Stomach (tissue), 9 donors: ENCODE results near the gene FCGR2B. TPM values are rescaled to one million over a fixed set of nuclear protein-coding genes. Genes with fewer than 3 reads are reported as not detected.
A peak's percentile ranks its signal among the peaks of the same experiment; 100 is the strongest.
"Not testable (repeated sequence)": the region's sequence is repeated elsewhere in the genome, so short reads cannot be mapped to it uniquely, and the experiment has no call there.

Experiments used
- DNase-seq, 2 donors: peaks; one replicate each; pipeline versions ENCODE4 v3.0.0 to v3.0.0-alpha.2; 2013 to 2019
- H3K27ac ChIP-seq, 5 donors: fragments of 200-600 bp in 4 of 5; sonication (generic) in 4 of 5; one replicate each; pipeline ENCODE4 v1.5.1; 2013 to 2019; ENCODE audit warnings: mild to moderate bottlenecking in 1 of 5, moderate library complexity in 1 of 5
- H3K27me3 ChIP-seq, 3 donors: fragments of 200-600 bp; sonication (generic); one replicate each; pipeline ENCODE4 v1.5.1; 2017 to 2019; ENCODE audit warnings: mixed run types in 1 of 3
- H3K36me3 ChIP-seq, 4 donors: fragments of 200-600 bp; sonication (generic); 1 replicate in 3 of 4; 2 replicates in 1 of 4; pipeline ENCODE4 v1.5.1; 2016 to 2019
- H3K4me1 ChIP-seq, 4 donors: fragments of 200-600 bp; sonication (generic); one replicate each; pipeline ENCODE4 v1.5.1; 2016 to 2019
- H3K4me3 ChIP-seq, 4 donors: fragments of 200-600 bp; sonication (generic) in 3 of 4; one replicate each; pipeline ENCODE4 v1.5.1; 2016 to 2019; ENCODE audit warnings: mild to moderate bottlenecking in 1 of 4
- H3K9me3 ChIP-seq, 4 donors: fragments of 200-600 bp; sonication (generic); one replicate each; pipeline ENCODE4 v1.5.1; 2016 to 2019
- EP300 ChIP-seq: sonication (generic); formaldehyde crosslinking; IDR thresholded peaks from one replicate; pipeline ENCODE4 v1.6.1; 2017; ENCODE audit warnings: antibody characterized with exemption
- POLR2A ChIP-seq, 4 donors: fragments of 450-650 bp; IDR thresholded peaks; one replicate each; pipeline ENCODE4 v1.6.1; 2016; ENCODE audit warnings: antibody characterized with exemption in 4 of 4, control low read depth in 2 of 4, mild to moderate bottlenecking in 1 of 4, moderate library complexity in 1 of 4
- POLR2AphosphoS5 ChIP-seq, 3 donors: sonication (generic); formaldehyde crosslinking; IDR thresholded peaks; one replicate each; pipeline ENCODE4 v1.6.1; 2016; ENCODE audit warnings: antibody characterized with exemption in 3 of 3
- WGBS, 5 donors: extraction: QIAGEN DNeasy Blood & Tissue Kit in 3 of 5; methylation state at CpG; one replicate each; pipeline versions ENCODE4 v1.1.5 to v1.1.7; 2013 to 2018; 5-methylcytosine and 5-hydroxymethylcytosine counted together
- intact Hi-C: fragments of 100-400 bp; cut with DNase I; formaldehyde crosslinking; loops from one replicate; pipeline ENCODE4 v1.15.1; 2023; ENCODE audit warnings: low total_unique reads
- polyA plus RNA-seq, 3 donors: library from polyadenylated mRNA; stranded (reverse); fragments of 200-250 nt; gene quantifications; one replicate each; pipeline ENCODE4 v1.2.3, GENCODE V29; 2013
- total RNA-seq, 5 donors: library from RNA; depleted of rRNA; stranded (reverse); fragments of >200 nt; gene quantifications; one replicate each; pipeline versions ENCODE4 v1.1.0 to v1.2.3, GENCODE V29; 2014 to 2016
- TF ChIP-seq, protein P1 (sequence below), 7 experiments: fragments of 450-650 bp in 4 of 7; fragments of 200-600 bp in 3 of 7; sonication (generic) in 3 of 7; IDR thresholded peaks; one replicate each; pipeline ENCODE4 v1.5.1; 2016 to 2019; ENCODE audit warnings: antibody characterized with exemption in 7 of 7, control low read depth in 2 of 7, mild to moderate bottlenecking in 1 of 7
- donor health status: healthy with polysubstance abuse.
- donor health status: Bipolar disorder and iron deficiency.
- donor health status: healthy.

The FCGR2B gene
- total and polyA plus RNA-seq, 8 donors, result 0.58 to 16.9 (median 2.1) TPM

DNA sequence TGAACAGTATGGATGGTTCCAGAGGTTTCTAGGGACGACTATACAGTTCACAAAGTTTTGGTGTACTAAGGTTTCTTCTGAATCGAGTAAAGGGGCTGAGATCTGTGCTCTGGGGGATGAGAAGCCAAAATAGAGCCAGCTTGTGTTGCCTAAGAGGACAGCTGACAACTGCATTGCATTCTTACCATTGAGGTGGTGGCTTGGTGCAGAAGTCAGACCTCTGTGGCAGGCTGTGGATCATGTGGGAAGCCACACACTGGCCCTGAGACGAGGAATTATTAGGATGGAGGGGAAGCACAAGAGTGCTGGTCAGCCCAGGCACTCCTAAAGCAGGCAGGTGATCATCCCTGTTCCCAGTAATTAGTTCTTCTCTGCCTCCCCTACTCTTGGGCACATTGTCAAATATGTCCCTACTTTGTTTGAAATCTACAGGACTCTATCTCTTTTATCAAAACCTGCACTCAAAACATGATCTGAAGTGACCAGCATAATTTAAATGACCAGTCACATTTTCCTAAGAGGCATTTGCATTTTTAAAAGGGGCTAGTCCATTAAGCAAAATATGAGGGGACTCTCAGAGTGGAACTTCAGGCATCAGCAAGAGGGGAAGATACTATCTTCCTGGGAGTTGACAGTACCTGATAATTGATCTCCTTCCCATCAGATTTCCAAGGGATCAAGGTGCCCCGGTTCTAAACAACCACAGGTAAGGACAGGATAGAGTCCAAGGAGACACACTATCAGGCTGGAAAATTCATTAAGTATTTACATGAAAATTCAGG is 58.2 kb downstream of the FCGR2B start, which contains the start of gene FCRLB:
Gene FCRLB (plus strand): TSS at position 589 of the 782 bp plus-strand sequence. CDS start 1,129 bp downstream, outside the sequence.
- no peak for TF ChIP-seq POLR2A (IDR thresholded peaks at IDR 0.05)
- no peak for TF ChIP-seq POLR2AphosphoS5 (IDR thresholded peaks at IDR 0.05)
- TF ChIP-seq, protein P1, sequence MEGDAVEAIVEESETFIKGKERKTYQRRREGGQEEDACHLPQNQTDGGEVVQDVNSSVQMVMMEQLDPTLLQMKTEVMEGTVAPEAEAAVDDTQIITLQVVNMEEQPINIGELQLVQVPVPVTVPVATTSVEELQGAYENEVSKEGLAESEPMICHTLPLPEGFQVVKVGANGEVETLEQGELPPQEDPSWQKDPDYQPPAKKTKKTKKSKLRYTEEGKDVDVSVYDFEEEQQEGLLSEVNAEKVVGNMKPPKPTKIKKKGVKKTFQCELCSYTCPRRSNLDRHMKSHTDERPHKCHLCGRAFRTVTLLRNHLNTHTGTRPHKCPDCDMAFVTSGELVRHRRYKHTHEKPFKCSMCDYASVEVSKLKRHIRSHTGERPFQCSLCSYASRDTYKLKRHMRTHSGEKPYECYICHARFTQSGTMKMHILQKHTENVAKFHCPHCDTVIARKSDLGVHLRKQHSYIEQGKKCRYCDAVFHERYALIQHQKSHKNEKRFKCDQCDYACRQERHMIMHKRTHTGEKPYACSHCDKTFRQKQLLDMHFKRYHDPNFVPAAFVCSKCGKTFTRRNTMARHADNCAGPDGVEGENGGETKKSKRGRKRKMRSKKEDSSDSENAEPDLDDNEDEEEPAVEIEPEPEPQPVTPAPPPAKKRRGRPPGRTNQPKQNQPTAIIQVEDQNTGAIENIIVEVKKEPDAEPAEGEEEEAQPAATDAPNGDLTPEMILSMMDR (IDR thresholded peaks at IDR 0.05), result no peak
- TF ChIP-seq EP300, result no peak
- WGBS, 5 donors, result 32 to 76% (median 44%) methylated on average over 3 to 4 of the region's 4 CpGs
- no peaks in the 10 kb centered on the region for H3K36me3 ChIP-seq
- H3K9me3 ChIP-seq, result no peaks in the 10 kb centered on the region
- peaks cover 8 to 11% (median 9%) of the 10 kb centered on the region in 4 donors for H3K4me1 ChIP-seq
- DNase-seq, result no peak
- intact Hi-C loops, result no loop called here
- no peak within 1 kb of the TSS for H3K4me3 ChIP-seq
- no peak within 1 kb of the TSS for H3K27ac ChIP-seq
- peaks cover 0 to 59% (median 0%) of the 10 kb centered on the region in 3 donors for H3K27me3 ChIP-seq

DNA sequence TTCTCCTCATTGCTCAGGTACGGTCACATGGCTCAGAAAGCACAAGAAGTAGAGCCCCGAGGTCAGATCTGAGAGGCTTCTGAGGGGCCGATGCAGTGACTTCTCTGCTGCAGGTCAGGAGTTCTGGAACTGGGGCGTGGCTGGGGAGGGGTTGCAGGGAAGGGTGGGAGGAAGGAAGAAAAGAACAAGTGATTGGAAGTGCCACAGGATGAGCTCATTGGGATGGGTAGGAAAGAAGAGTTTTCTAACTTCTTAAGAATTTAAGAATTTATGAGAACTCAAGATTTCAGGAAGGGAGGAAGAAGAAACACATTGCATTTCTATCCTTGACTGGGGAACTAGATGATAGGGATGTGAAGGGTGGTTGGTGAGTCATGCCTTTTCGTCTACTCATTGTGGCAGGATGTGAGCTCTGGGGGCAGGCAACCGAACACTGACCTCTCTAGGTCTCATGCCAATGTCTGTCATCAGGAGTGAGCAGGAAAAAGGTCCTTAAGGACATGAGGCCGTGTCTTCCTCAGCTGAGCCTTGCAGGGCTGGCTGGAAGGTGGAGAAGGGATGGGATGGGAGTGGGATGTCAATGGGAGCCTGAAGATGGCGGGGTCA is 58.9 kb downstream of the FCGR2B start:
- no peak overlapping the region for H3K4me3 ChIP-seq
- no peaks in the 10 kb centered on the region for H3K9me3 ChIP-seq
- H3K27me3 ChIP-seq, result peaks cover 0 to 58% (median 0%) of the 10 kb centered on the region in 3 donors
- peaks cover 8 to 16% (median 15%) of the 10 kb centered on the region in 4 donors for H3K4me1 ChIP-seq
- H3K36me3 ChIP-seq, result no peaks in the 10 kb centered on the region
- intact Hi-C loops, result no loop called here
- H3K27ac ChIP-seq, result no peak overlapping the region
- TF ChIP-seq EP300 (no peak), POLR2A (IDR thresholded peaks at IDR 0.05) (no peak), POLR2AphosphoS5 (IDR thresholded peaks at IDR 0.05) (no peak)
- TF ChIP-seq, protein P1 (IDR thresholded peaks at IDR 0.05), result no peak
- DNase-seq, result no peak
- 52 to 65% (median 65%) methylated on average over 8 of the region's 8 CpGs for WGBS, 5 donors

DNA sequence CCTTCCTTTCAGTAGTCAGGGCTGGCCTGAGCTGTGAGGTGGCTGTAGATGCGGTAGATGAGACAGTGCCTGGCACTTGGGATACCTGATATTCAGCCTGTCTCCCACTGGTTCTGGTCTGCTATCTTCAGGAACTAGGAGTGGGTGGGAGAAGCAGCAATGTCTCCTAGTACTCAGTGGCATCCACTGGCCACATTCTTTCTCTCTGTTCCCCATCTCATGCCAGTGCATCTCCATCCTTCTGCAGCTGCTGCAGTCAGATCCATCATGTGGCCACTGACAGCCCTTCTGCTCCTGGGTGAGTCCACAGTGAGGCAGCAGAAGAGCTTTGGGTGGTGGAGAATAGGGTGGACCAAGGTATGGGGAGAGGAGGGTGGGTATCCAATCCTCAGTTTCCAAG is 59.5 kb downstream of the FCGR2B start:
- H3K27ac ChIP-seq, result no peak overlapping the region
- intact Hi-C loops, result no loop called here
- 90 to 100% (median 96%) methylated on average over 1 of the region's 1 CpG for WGBS, 5 donors
- TF ChIP-seq EP300 (no peak), POLR2AphosphoS5 (IDR thresholded peaks at IDR 0.05) (no peak), POLR2A (IDR thresholded peaks at IDR 0.05) (no peak)
- TF ChIP-seq, protein P1 (IDR thresholded peaks at IDR 0.05), result no peak
- no peak for DNase-seq
- H3K4me3 ChIP-seq, result no peak overlapping the region
- H3K36me3 ChIP-seq, result no peaks in the 10 kb centered on the region
- H3K4me1 ChIP-seq, result peaks cover 8 to 19% (median 16%) of the 10 kb centered on the region in 4 donors
- peaks cover 0 to 58% (median 0%) of the 10 kb centered on the region in 3 donors for H3K27me3 ChIP-seq
- no peaks in the 10 kb centered on the region for H3K9me3 ChIP-seq

DNA sequence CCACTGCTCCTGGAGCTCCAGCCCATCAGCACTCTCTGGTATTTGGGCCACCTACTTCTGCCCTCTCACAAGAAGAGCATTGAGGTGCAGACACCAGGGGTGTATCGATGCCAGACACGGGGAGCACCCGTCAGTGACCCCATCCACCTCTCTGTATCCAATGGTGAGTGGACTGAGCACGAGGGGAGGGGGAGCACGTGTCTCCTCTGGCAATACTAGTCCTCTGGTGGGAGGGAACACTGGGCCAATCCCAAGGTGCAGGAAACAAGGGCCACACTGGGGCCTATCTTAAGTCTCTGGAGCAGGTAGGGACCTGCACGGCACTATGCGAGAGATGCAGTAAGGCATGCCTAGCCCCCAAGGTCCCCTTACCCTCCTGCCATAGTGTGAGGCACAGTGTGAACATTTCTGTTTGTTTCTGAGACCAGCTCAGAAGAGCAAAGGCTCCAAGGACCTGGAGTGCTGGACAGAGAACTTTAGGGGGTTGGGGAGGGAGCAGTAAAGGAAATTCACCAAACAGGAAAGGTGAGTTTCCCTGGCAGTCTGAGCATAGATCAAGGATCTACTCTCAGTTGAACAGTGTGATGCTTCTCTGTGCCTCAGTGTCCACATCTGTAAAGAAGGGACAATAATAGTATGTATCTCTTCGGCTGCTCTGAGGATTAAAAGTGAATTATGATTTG is 60.7 kb downstream of the FCGR2B start:
- no peak overlapping the region for H3K27ac ChIP-seq
- no peaks in the 10 kb centered on the region for H3K36me3 ChIP-seq
- no peak for TF ChIP-seq POLR2A (IDR thresholded peaks at IDR 0.05)
- TF ChIP-seq, protein P1 (IDR thresholded peaks at IDR 0.05), result no peak
- TF ChIP-seq EP300, result no peak
- TF ChIP-seq POLR2AphosphoS5 (IDR thresholded peaks at IDR 0.05), result no peak
- peak in 1 of 2 donors; percentile 65 for DNase-seq
- peaks cover 0 to 59% (median 0%) of the 10 kb centered on the region in 3 donors for H3K27me3 ChIP-seq
- intact Hi-C loops, result no loop called here
- H3K4me1 ChIP-seq, result peaks cover 8 to 26% (median 19%) of the 10 kb centered on the region in 4 donors
- no peak overlapping the region for H3K4me3 ChIP-seq
- H3K9me3 ChIP-seq, result no peaks in the 10 kb centered on the region
- 69 to 98% (median 80%) methylated on average over 5 to 8 of the region's 8 CpGs for WGBS, 5 donors

DNA sequence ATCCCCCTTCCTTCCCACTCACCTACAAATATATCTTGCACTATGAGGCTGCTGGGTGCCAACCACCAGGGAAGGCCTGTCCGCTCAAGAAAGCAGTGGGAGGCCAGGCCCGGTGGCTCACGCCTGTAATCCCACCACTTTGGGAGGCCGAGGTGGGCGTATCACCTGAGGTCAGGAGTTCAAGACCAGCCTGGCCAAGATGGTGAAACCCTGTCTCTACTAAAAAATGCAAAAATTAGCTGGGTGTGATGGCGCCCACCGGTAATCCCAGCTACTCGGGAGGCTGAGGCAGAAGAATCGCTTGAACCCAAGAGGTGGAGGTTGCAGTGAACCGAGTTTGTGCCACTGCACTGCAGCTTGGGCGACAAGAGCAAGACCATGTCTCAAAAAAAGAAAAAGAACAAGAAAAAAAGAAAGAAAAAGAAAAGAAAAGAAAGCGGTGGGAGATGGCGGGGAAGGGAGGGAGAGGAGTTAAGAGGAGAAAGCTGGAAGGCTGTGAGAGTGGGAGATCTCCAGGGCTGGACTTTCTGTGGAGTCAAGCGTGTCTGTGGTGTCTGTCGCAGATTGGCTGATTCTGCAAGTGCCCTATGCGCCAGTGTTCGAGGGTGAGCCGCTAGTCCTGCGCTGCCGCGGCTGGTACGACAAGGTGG is 62.4 kb downstream of the FCGR2B start:
- H3K27me3 ChIP-seq, result peaks cover 0 to 60% (median 0%) of the 10 kb centered on the region in 3 donors
- H3K36me3 ChIP-seq, intact Hi-C loops, DNase-seq, H3K9me3 ChIP-seq: not testable (repeated sequence)
- WGBS, 5 donors, result 47 to 56% (median 49%) methylated on average over 22 of the region's 22 CpGs
- H3K4me1 ChIP-seq, result peaks cover 8 to 26% (median 19%) of the 10 kb centered on the region in 4 donors
- H3K4me3 ChIP-seq, result peak overlapping the region; percentile 68 to 93 (median 78)
- peak overlapping the region; percentile 79 to 90 (median 88) for H3K27ac ChIP-seq
